AG09319 (cell line): ENCODE data around the gene PRRT4.

Experiments used
- DNase-seq: peaks from one replicate; pipeline ENCODE4 v3.0.0-alpha.2; 2010; ENCODE audit warnings: low read depth; ENCODE audit errors: extremely low read depth
- TF ChIP-seq, protein P1 (sequence below): IDR thresholded peaks from 2 replicates; pipeline ENCODE4 v1.5.1; 2011; ENCODE audit warnings: low read depth, mild to moderate bottlenecking, inconsistent platforms, low read length, moderate library complexity

PRRT4 gene

GRCh38 chr7:128406314-128407232 is 45.1 kb upstream of the PRRT4 start:
- TF ChIP-seq, protein P1, sequence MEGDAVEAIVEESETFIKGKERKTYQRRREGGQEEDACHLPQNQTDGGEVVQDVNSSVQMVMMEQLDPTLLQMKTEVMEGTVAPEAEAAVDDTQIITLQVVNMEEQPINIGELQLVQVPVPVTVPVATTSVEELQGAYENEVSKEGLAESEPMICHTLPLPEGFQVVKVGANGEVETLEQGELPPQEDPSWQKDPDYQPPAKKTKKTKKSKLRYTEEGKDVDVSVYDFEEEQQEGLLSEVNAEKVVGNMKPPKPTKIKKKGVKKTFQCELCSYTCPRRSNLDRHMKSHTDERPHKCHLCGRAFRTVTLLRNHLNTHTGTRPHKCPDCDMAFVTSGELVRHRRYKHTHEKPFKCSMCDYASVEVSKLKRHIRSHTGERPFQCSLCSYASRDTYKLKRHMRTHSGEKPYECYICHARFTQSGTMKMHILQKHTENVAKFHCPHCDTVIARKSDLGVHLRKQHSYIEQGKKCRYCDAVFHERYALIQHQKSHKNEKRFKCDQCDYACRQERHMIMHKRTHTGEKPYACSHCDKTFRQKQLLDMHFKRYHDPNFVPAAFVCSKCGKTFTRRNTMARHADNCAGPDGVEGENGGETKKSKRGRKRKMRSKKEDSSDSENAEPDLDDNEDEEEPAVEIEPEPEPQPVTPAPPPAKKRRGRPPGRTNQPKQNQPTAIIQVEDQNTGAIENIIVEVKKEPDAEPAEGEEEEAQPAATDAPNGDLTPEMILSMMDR = no peak
- no peak for DNase-seq

- TF ChIP-seq, protein P1 = no peak
- DNase-seq = no peak
These were observed 44.2 kb upstream of the PRRT4 start for GRCh38 chr7:128405471-128406313.

DNA sequence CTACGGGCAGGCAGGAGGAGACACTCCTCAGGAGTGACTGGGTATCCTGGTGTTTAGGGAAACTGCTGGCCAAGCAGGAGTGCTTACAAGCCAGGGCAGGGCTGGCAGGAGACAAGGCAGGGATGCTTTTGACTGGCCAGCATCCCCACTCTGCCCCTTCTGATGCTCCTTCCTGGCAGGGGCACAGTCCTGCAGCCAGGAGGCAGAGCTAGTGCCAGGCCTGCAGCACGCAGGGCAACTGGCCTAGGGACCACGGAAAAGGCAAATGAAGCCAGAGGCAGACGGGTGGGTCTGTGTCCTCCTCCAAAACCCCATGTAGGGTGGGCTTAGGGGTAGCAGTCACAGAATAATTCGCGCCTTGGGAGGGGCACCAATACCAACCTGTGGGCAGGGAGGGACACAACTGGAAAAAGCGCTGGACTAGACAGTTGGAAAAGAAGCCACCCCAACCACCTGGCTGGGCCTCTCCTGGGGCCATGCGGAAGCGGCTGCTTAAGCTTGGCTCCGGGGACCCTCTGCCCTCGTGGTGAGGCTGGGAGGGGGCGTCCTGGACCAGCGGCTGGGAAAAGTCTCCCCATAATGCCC is 43.5 kb upstream of the PRRT4 start:
- TF ChIP-seq, protein P1 = peak; percentile 37
- no peak for DNase-seq

DNA sequence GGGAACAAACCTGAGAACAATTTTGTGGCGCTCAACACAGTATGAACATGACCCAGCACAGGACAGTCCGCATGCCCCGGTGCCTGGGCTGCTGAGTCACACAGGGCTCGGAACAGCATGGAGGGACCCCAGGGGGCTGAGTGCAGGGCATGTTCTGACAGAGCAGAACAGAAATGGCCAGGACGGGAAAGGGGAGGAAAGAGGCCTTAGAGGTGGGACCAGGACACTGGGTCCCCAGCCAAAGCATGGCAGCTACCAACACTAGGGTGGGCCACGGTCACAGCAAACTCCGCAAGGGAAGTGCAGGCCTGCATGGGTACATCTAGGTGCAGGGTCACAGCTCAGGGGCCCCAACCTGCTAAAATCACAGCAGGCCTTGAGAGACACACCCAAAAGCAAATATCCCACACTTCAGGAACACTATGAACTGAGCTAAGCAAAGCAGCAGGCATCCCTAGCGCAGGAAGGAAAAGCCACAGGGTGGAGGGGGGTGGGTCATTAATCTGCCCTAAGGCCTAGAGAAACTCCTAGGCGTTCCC is 42.7 kb upstream of the PRRT4 start:
- no peak for DNase-seq
- TF ChIP-seq, protein P1 = no peak

DNA sequence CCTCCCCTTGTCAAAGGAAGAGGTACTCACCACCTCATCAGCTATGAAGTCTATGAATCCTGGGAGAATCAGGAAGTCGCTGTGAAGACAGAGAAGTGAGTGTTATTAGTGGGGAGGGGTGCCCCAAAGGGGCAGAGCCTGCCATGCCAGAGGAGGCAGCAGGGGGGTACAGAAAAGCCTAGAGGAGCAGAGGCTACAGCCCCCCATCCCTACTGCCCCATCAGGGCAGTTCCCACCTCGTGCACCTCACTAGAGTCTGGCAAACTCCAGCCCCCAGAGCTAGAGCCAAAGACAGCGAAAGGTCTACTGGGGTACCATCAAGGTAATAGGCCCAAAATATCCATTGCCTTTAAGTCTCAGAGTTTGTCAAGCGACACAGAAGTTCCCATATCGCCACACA is 42.2 kb upstream of the PRRT4 start:
- no peak for DNase-seq
- TF ChIP-seq, protein P1 = no peak

- DNase-seq = no peak
- TF ChIP-seq, protein P1 = no peak
These were observed 40.9 kb upstream of the PRRT4 start for GRCh38 chr7:128402356-128402755.
